Measurements from ENCODE around the gene RGS14. TPM values are rescaled to one million over a fixed set of nuclear protein-coding genes. Genes with fewer than 3 reads are reported as not detected.

RGS14 gene
- total and polyA plus RNA-seq, 2 experiments from 2014 or later: 23.5 to 37.9 TPM

DNA sequence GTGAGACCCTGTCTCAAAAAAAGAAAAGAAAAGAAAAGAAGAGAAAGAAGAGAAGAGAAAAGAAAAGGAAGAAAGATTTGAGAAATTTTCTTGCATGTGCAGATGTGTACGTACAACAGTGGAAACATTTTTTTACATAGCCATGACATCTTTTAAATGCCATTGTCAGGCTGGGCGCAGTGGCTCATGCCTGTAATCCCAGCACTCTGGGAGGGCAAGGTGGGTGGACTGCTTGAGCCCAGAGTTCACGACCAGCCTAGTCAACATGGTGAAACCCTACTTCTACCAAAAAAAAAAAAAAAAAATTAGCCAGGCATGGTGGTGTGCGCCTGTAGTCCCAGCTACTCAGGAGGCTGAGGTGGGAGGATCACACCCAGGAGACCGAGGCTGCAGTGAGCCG, 12.8 kb upstream of the RGS14 start:
- Histone ChIP-seq H3K4me2 (no peak overlapping the region), H3K79me2 (replicated peaks; ENCODE audit: insufficient read depth) (peaks cover 93% of the 10 kb centered on the region), H3K4me3 (no peak overlapping the region), H3K4me1 (ENCODE audit: insufficient read depth) (no peaks in the 10 kb centered on the region; the same call in 1 of the 2 replicates), H3K27ac (ENCODE audit: low read depth) (no peak overlapping the region), H3K36me3 (ENCODE audit: insufficient read depth) (peaks cover 12% of the 10 kb centered on the region; the same call in 1 of the 2 replicates), H3K9me2 (ENCODE audit: insufficient read depth) (no peaks in the 10 kb centered on the region), H3K27me3 (ENCODE audit: insufficient read depth) (no peaks in the 10 kb centered on the region), H4K20me1 (replicated peaks; ENCODE audit: insufficient read depth) (peaks cover 29% of the 10 kb centered on the region), H2AFZ (no peak overlapping the region), H3F3A (replicated peaks; ENCODE audit: low read depth) (no peaks in the 10 kb centered on the region)
- Mint-ChIP-seq H3K9me3 (no peaks in the 10 kb centered on the region), H3K27me3 (ENCODE audit: insufficient read depth, low read depth, poor library complexity) (peaks cover 1% of the 10 kb centered on the region), H3K4me1 (peaks cover 11% of the 10 kb centered on the region), H3K36me3 (ENCODE audit: low read depth) (peaks cover 29% of the 10 kb centered on the region), H3K27ac (no peak overlapping the region), H3K4me3 (no peak overlapping the region)
- ATAC-seq (no peak), DNase-seq (ENCODE audit: low spot score) (no peak)
- TF ChIP-seq EZH2phosphoT487 (IDR thresholded peaks at IDR 0.05; ENCODE audit: unreplicated experiment): no peak
- TF ChIP-seq ZNF114 (CRISPR knock-in tag; IDR thresholded peaks at IDR 0.05): no peak
- TF ChIP-seq ETS1 (IDR thresholded peaks at IDR 0.05): no peak
- TF ChIP-seq STAT1 (IDR thresholded peaks at IDR 0.05; ENCODE audit: unreplicated experiment): no peak
- TF ChIP-seq, protein P1, sequence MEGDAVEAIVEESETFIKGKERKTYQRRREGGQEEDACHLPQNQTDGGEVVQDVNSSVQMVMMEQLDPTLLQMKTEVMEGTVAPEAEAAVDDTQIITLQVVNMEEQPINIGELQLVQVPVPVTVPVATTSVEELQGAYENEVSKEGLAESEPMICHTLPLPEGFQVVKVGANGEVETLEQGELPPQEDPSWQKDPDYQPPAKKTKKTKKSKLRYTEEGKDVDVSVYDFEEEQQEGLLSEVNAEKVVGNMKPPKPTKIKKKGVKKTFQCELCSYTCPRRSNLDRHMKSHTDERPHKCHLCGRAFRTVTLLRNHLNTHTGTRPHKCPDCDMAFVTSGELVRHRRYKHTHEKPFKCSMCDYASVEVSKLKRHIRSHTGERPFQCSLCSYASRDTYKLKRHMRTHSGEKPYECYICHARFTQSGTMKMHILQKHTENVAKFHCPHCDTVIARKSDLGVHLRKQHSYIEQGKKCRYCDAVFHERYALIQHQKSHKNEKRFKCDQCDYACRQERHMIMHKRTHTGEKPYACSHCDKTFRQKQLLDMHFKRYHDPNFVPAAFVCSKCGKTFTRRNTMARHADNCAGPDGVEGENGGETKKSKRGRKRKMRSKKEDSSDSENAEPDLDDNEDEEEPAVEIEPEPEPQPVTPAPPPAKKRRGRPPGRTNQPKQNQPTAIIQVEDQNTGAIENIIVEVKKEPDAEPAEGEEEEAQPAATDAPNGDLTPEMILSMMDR (conservative IDR thresholded peaks at IDR 0.05; ENCODE audit: low read depth in 2 of 2): no peak
- no peak for TF ChIP-seq JUNB (IDR thresholded peaks at IDR 0.05; ENCODE audit: unreplicated experiment)
- TF ChIP-seq ZNF331 (CRISPR knock-in tag; IDR thresholded peaks at IDR 0.05; ENCODE audit: low read depth): no peak
- no peak for TF ChIP-seq CREB1 (CRISPR knock-in tag; IDR thresholded peaks at IDR 0.05; ENCODE audit: low read depth)

DNA sequence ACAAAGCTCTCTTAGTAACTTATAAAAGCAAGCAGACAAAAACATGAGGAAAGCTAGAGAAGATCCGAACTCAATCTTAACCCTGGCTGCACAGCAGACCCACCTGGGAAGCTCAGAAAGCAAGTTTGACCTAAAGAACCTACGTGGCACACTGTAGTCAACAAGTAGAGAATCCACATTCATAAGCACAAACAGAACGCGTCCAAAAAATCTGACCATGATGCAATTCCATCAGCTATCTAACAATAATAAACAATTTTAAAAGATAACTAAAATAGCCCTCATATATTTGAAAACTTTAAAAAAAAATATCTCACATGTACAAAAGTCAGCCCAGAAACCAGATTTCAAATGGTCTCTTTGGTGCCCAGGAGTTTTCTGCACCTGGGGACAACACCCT, 10.9 kb upstream of the RGS14 start:
- Mint-ChIP-seq H3K36me3 (ENCODE audit: low read depth) (peaks cover 21% of the 10 kb centered on the region), H3K9me3 (no peaks in the 10 kb centered on the region), H3K27ac (no peak overlapping the region)
- TF ChIP-seq, protein P1 (conservative IDR thresholded peaks at IDR 0.05; ENCODE audit: low read depth in 2 of 2): no peak
- TF ChIP-seq ETS1 (IDR thresholded peaks at IDR 0.05) (no peak), CREB1 (CRISPR knock-in tag; IDR thresholded peaks at IDR 0.05; ENCODE audit: low read depth) (no peak), ZNF462 (CRISPR knock-in tag; IDR thresholded peaks at IDR 0.05) (no peak)

More for the DNA sequence above, 10.9 kb upstream of the RGS14 start:
- Histone ChIP-seq H3K27me3 (ENCODE audit: insufficient read depth) (no peaks in the 10 kb centered on the region), H3K9me2 (ENCODE audit: insufficient read depth) (no peaks in the 10 kb centered on the region), H4K20me1 (replicated peaks; ENCODE audit: insufficient read depth) (peaks cover 29% of the 10 kb centered on the region), H3K4me2 (no peak overlapping the region), H3F3A (replicated peaks; ENCODE audit: low read depth) (0 out of 2 replicates have a peak, but pooled peaks cover 6% of the 10 kb centered on the region), H3K4me3 (no peak overlapping the region), H3K4me1 (ENCODE audit: insufficient read depth) (peaks cover 6% of the 10 kb centered on the region), H3K27ac (ENCODE audit: low read depth) (no peak overlapping the region), H3K36me3 (ENCODE audit: insufficient read depth) (peaks cover 13% of the 10 kb centered on the region; the same call in 1 of the 2 replicates), H2AFZ (no peak overlapping the region), H3K79me2 (replicated peaks; ENCODE audit: insufficient read depth) (peaks cover 92% of the 10 kb centered on the region)
- no peak for DNase-seq (ENCODE audit: low spot score)
- H3K4me1 Mint-ChIP-seq: peaks cover 19% of the 10 kb centered on the region
- peaks cover 1% of the 10 kb centered on the region for H3K27me3 Mint-ChIP-seq (ENCODE audit: insufficient read depth, low read depth, poor library complexity)
- no peak overlapping the region for H3K4me3 Mint-ChIP-seq
- ATAC-seq: no peak

Data from GM23338 (cell line).